CD8-positive, alpha-beta memory T cell (primary cell): ENCODE data around the gene CLSTN1. TPM values are rescaled to one million over a fixed set of nuclear protein-coding genes. Genes with fewer than 3 reads are reported as not detected.
"Not testable (repeated sequence)": the region's sequence is repeated elsewhere in the genome, so short reads cannot be mapped to it uniquely, and the experiment has no call there.

Experiments
- CTCF ChIA-PET: fragments of 350-600 bp; sonication (Branson Sonifier 250); formaldehyde crosslinking; loops from one replicate; lab custom pipeline; 2021; ENCODE audit warnings: antibody characterized with exemption; lab: Charles Lee
- POLR2A ChIA-PET: fragments of 350-600 bp; sonication (Branson Sonifier 250); formaldehyde crosslinking; loops from one replicate; lab custom pipeline; 2021; ENCODE audit warnings: antibody characterized with exemption; lab: Charles Lee
- DNase-seq, 5 donors: peaks; one replicate each; pipeline versions ENCODE4 v3.0.0 to v3.0.0-alpha.2; 2020 to 2022; ENCODE audit warnings: mixed read lengths in 1 of 5
- H3K27ac ChIP-seq: one replicate; pipeline ENCODE4 v1.7.0; 2013; ENCODE audit warnings: low read depth, mild to moderate bottlenecking, low read length, moderate library complexity
- H3K27me3 ChIP-seq: 2 replicates; pipeline ENCODE4 v1.7.0; 2013; ENCODE audit warnings: low read length, mild to moderate bottlenecking; ENCODE audit not compliant: insufficient read depth, poor library complexity, severe bottlenecking
- H3K36me3 ChIP-seq: 2 replicates; pipeline ENCODE4 v1.7.0; 2013; ENCODE audit warnings: mild to moderate bottlenecking, low read length, moderate library complexity; ENCODE audit not compliant: insufficient read depth
- H3K4me1 ChIP-seq: 2 replicates; pipeline ENCODE4 v1.7.0; 2013; ENCODE audit warnings: mild to moderate bottlenecking, low read length, moderate library complexity; ENCODE audit not compliant: insufficient read depth
- H3K4me3 ChIP-seq: 2 replicates; pipeline ENCODE4 v1.7.0; 2013; ENCODE audit warnings: mild to moderate bottlenecking, low read length
- H3K9me3 ChIP-seq: 2 replicates; pipeline ENCODE4 v1.7.0; 2013; ENCODE audit warnings: mild to moderate bottlenecking, low read length
- H3K27ac Mint-ChIP-seq, 8 donors: one replicate each; pipeline ENCODE4 v1.8.0; 2020 to 2021; ENCODE audit warnings: mixed read lengths in 8 of 8, mild to moderate bottlenecking in 6 of 8, inconsistent platforms in 3 of 8, moderate library complexity in 3 of 8
- H3K27me3 Mint-ChIP-seq, 2 donors: one replicate each; pipeline ENCODE4 v1.8.0; 2020 to 2021; ENCODE audit warnings: mixed read lengths in 2 of 2, mild to moderate bottlenecking in 1 of 2, moderate library complexity in 1 of 2
- H3K36me3 Mint-ChIP-seq, 3 donors: one replicate each; pipeline ENCODE4 v1.8.0; 2020 to 2021; ENCODE audit warnings: mixed read lengths in 3 of 3, inconsistent platforms in 1 of 3, mild to moderate bottlenecking in 1 of 3
- H3K4me1 Mint-ChIP-seq, 3 donors: one replicate each; pipeline ENCODE4 v1.8.0; 2020 to 2021; ENCODE audit warnings: mixed read lengths in 3 of 3, inconsistent platforms in 1 of 3, mild to moderate bottlenecking in 1 of 3
- H3K4me3 Mint-ChIP-seq, 7 donors: one replicate each; pipeline ENCODE4 v1.8.0; 2020 to 2021; ENCODE audit warnings: mixed read lengths in 7 of 7, mild to moderate bottlenecking in 6 of 7, moderate library complexity in 4 of 7, inconsistent platforms in 2 of 7
- H3K9me3 Mint-ChIP-seq, 5 donors: one replicate each; pipeline ENCODE4 v1.8.0; 2020 to 2022; ENCODE audit warnings: mixed read lengths in 5 of 5, mild to moderate bottlenecking in 3 of 5, moderate library complexity in 2 of 5, inconsistent platforms in 1 of 5
- polyA plus RNA-seq: library from polyadenylated mRNA; unstranded; fragments of 300-500 nt; fragmentation: Illumina TruSeq; gene quantifications from one replicate; pipeline ENCODE4 v1.2.3, GENCODE V29; 2021
- total RNA-seq, 2 experiments: library from RNA; stranded (reverse); gene quantifications; one replicate each; pipeline ENCODE4 v1.2.3, GENCODE V29; 2021

Gene CLSTN1
- total and polyA plus RNA-seq, 3 experiments from 2014 or later, result 38.4 to 48.2 (median 40.8) TPM

DNA sequence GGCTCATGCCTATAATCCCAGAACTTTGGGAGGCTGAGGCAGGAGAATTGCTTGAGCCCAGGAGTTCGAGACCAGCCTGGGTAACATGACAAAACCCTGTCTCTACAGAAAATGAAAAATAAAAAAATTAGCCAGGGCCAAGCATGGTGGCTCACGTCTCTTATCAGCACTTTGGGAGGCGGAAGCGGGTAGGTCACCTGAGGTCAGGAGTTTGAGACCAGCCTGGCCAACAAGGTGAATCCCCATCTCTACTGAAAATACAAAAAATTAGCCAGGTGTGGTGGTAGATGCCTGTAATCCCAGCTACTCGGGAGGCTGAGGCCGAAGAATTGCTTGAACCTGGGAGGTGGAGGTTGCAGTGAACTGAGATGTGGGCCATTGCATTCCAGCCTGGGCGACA, 111.0 kb downstream of the CLSTN1 start:
- Histone ChIP-seq H3K4me1 (peaks cover 54% of the 10 kb centered on the region), H3K36me3 (peaks cover 29% of the 10 kb centered on the region)
- peak overlapping the region in 6 of 8 donors; percentile 47 to 91 (median 69) for H3K27ac Mint-ChIP-seq
- H3K27ac ChIP-seq, H3K27me3 ChIP-seq, H3K27me3 Mint-ChIP-seq, DNase-seq, H3K4me3 ChIP-seq, H3K4me3 Mint-ChIP-seq, H3K9me3 Mint-ChIP-seq, H3K9me3 ChIP-seq: not testable (repeated sequence)
- ChIA-PET POLR2A (interaction anchor here (5.5 kb wide), 1 partner anchor 60 kb away, joined by 98 read pairs; the partner anchor contains the start of gene PIK3CD), CTCF (interaction anchor here (0.8 to 20.4 kb wide), 4 partner anchors 8 to 85 kb away, joined by 3 to 280 read pairs (median 6); no protein-coding TSS in a partner anchor)
- peaks cover 35 to 70% (median 37%) of the 10 kb centered on the region in 3 donors for H3K4me1 Mint-ChIP-seq
- peaks cover 3 to 70% (median 19%) of the 10 kb centered on the region in 3 donors for H3K36me3 Mint-ChIP-seq

DNA sequence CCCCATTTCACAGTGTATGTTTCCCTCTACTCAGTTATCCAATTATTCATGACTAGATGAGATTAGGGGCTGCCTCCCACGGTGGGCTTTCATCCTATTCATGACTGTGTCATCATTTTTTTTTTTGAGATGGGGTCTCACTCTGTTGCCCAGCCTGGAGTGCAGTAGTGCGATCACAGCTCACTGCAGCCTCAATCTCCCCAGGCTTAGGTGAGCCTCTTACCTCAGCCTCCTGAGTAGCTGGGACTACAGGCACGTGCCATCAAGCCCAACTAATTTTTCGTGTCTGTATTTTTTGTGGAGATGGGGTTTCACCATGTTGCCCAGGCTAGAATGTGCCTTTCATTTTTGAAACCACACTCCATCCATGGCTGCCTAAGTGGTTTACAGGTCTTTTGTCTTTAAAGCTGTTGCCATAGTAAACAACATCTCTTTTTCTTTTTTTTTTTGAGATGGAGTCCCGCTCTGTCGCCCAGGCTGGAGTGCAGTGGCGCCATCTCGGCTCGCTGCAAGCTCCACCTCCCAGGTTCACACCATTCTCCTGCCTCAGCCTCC, 112.2 kb downstream of the CLSTN1 start:
- H3K4me3 Mint-ChIP-seq, result peak overlapping the region in 2 of 7 donors; percentile 23 to 60
- no peak overlapping the region for H3K27ac ChIP-seq
- no peaks in the 10 kb centered on the region for H3K27me3 Mint-ChIP-seq
- H3K27me3 ChIP-seq, result no peaks in the 10 kb centered on the region
- no peak overlapping the region for H3K4me3 ChIP-seq
- H3K36me3 ChIP-seq, result peaks cover 21% of the 10 kb centered on the region
- peaks cover 37 to 71% (median 41%) of the 10 kb centered on the region in 3 donors for H3K4me1 Mint-ChIP-seq
- peaks cover 51% of the 10 kb centered on the region for H3K4me1 ChIP-seq
- POLR2A ChIA-PET, result interaction anchor here (0.7 to 1.2 kb wide), 2 partner anchors 10 to 59 kb away, joined by 3 to 18 read pairs; no protein-coding TSS in a partner anchor
- peaks cover 3 to 65% (median 12%) of the 10 kb centered on the region in 3 donors for H3K36me3 Mint-ChIP-seq
- DNase-seq, result peak in 1 of 5 donors; percentile 50
- peak overlapping the region; percentile 26 to 93 (median 76) for H3K27ac Mint-ChIP-seq
- no peaks in the 10 kb centered on the region for H3K9me3 ChIP-seq
- no peaks in the 10 kb centered on the region for H3K9me3 Mint-ChIP-seq
- CTCF ChIA-PET, result interaction anchor here (0.8 to 20.4 kb wide), 7 partner anchors 9 to 96 kb away, joined by 3 to 280 read pairs (median 4); no protein-coding TSS in a partner anchor

DNA sequence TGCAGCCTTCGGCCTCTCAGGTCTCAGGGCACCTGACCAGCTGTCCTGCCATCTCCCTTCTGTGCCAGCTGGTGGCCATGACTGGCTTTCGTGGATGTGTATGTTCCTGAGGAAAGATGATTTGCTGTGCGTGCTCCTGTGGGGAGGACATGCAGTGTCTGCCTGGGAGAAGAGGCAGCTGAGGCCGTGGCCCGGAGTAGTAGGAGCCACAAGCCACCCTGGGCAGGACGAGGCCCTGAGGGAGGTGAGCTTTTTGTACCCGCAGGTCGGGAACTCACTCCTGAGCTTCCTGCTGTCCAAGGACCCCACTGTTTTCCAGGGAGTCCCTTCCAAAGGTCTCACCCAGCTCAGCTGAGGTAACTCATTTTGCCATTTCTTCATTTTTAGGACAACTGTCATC, 113.7 kb downstream of the CLSTN1 start:
- H3K27ac ChIP-seq, result no peak overlapping the region
- peak overlapping the region in 1 of 7 donors; percentile 34 for H3K4me3 Mint-ChIP-seq

DNA sequence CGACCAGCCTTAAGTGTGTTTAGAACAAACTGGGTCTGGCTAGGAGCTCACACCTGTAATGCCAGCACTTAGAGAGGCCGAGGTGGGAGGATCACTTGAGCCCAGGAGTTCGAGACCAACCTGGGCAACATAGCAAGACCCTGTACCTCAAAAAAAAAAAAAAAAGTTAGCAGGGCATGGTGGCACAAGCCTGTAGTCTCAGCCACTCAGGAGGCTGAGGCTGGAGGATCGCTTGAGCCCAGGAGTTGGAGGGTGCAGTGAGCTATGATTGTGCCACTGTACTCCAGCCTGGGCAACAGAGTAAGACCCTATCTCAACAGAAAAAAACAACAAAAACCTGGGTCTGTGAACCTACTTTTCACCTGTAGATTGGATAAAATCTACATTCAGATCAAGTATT, 117.6 kb downstream of the CLSTN1 start:
- Histone ChIP-seq H3K36me3 (peaks cover 10% of the 10 kb centered on the region), H3K27ac (no peak overlapping the region), H3K27me3 (no peaks in the 10 kb centered on the region), H3K4me3 (no peak overlapping the region), H3K9me3 (no peaks in the 10 kb centered on the region), H3K4me1 (peaks cover 46% of the 10 kb centered on the region)
- POLR2A ChIA-PET, result no interaction called here
- Mint-ChIP-seq H3K27ac (peak overlapping the region in 6 of 8 donors; percentile 14 to 71 (median 60)), H3K4me1 (peaks cover 55 to 79% (median 59%) of the 10 kb centered on the region in 3 donors), H3K27me3 (no peaks in the 10 kb centered on the region), H3K36me3 (peaks cover 3 to 57% (median 11%) of the 10 kb centered on the region in 3 donors), H3K4me3 (peak overlapping the region in 1 of 7 donors; percentile 41), H3K9me3 (no peaks in the 10 kb centered on the region)
- DNase-seq, result no peak
- CTCF ChIA-PET, result interaction anchor here (1.2 to 1.3 kb wide), 2 partner anchors 9 to 79 kb away, joined by 3 to 4 read pairs; no protein-coding TSS in a partner anchor

More for the DNA sequence above, 113.7 kb downstream of the CLSTN1 start:
- H3K4me1 ChIP-seq, result peaks cover 48% of the 10 kb centered on the region
- H3K36me3 Mint-ChIP-seq, result peaks cover 3 to 61% (median 10%) of the 10 kb centered on the region in 3 donors
- ChIA-PET POLR2A (no interaction called here), CTCF (interaction anchor here (1.2 to 2.6 kb wide), 3 partner anchors 11 to 83 kb away, joined by 3 to 13 read pairs (median 8); no protein-coding TSS in a partner anchor)
- H3K9me3 ChIP-seq, result no peaks in the 10 kb centered on the region
- no peak overlapping the region for H3K4me3 ChIP-seq
- no peaks in the 10 kb centered on the region for H3K27me3 ChIP-seq
- no peaks in the 10 kb centered on the region for H3K27me3 Mint-ChIP-seq
- H3K4me1 Mint-ChIP-seq, result peaks cover 41 to 77% (median 48%) of the 10 kb centered on the region in 3 donors
- peak overlapping the region in 6 of 8 donors; percentile 53 to 88 (median 79) for H3K27ac Mint-ChIP-seq
- no peak for DNase-seq
- peaks cover 16% of the 10 kb centered on the region for H3K36me3 ChIP-seq
- no peaks in the 10 kb centered on the region for H3K9me3 Mint-ChIP-seq

DNA sequence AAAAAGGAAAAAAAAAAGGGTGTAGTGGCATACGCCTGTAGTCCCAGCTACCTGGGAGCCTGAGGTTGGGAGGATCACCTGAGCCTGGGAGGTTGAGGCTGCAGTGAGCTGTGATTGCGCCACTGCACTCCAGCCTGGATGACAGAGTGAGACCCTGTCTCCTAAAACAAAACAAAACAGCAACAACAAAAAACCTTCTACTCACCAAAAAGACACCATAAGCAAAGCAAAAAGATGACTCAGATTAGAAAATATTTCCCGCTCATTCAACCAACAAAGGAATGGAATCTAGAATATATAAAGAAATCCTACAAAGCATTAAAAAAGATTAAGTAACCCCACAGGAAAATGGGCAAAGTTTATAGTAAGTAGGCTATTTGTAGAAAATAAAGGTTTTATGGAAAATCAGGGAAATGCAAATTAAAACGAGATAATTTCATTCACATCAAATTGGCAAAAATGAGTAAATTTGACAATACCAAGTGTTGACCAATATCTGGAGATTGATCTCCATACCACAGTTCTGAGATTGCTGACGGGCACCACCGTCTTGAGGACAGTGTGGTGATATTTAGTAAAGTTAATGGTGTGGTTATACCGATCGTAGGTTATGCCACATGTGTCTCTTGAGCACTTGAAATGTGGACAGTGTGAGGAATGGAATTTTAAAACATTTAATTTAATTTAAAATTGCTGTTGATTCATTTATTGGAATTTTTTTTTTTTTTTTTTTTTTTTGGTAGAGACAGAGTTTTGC, 118.2 kb downstream of the CLSTN1 start:
- H3K27ac Mint-ChIP-seq, result peak overlapping the region; percentile 20 to 93 (median 79)
- peak overlapping the region in 6 of 7 donors; percentile 21 to 73 (median 52) for H3K4me3 Mint-ChIP-seq
- H3K27me3 ChIP-seq, result no peaks in the 10 kb centered on the region
- ChIA-PET CTCF (interaction anchor here (1.3 to 1.6 kb wide), 2 partner anchors 16 to 79 kb away, joined by 3 to 6 read pairs; no protein-coding TSS in a partner anchor), POLR2A (interaction anchor here (0.6 to 1.0 kb wide), 3 partner anchors 8 to 535 kb away, joined by 3 to 7 read pairs (median 7); no protein-coding TSS in a partner anchor)
- H3K27me3 Mint-ChIP-seq, result no peaks in the 10 kb centered on the region
- H3K4me1 ChIP-seq, result peaks cover 46% of the 10 kb centered on the region
- H3K9me3 Mint-ChIP-seq, result no peaks in the 10 kb centered on the region
- peaks cover 9 to 58% (median 16%) of the 10 kb centered on the region in 3 donors for H3K36me3 Mint-ChIP-seq
- no peak overlapping the region for H3K4me3 ChIP-seq
- no peak overlapping the region for H3K27ac ChIP-seq
- peaks cover 62 to 80% (median 65%) of the 10 kb centered on the region in 3 donors for H3K4me1 Mint-ChIP-seq
- peaks cover 10% of the 10 kb centered on the region for H3K36me3 ChIP-seq
- no peak for DNase-seq
- H3K9me3 ChIP-seq, result no peaks in the 10 kb centered on the region

DNA sequence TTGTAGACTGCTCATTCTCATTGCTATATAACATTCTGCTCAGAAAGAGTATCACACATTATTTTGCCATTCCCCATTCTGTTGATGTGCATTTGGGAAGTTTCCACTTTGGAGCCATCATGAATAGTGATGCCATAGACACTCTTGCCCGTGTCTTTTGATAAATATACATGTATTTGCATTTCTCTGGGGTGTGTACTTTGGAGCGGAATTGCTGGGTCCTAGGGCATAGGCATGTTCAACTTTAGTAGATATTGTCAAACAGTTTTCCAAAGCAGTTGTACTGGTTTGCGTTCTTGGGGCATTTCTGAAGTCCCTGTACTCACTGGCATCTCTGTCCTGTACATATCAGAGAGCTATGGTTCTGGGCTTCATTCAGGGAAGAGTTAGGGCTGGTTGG, 120.1 kb downstream of the CLSTN1 start:
- DNase-seq, result no peak
- no peak overlapping the region for H3K4me3 ChIP-seq
- H3K27me3 Mint-ChIP-seq, result peaks cover 0 to 1% of the 10 kb centered on the region in 2 donors
- H3K4me1 Mint-ChIP-seq, result peaks cover 62 to 87% (median 78%) of the 10 kb centered on the region in 3 donors
- no peak overlapping the region for H3K27ac ChIP-seq
- ChIA-PET POLR2A (interaction anchor here (0.9 kb wide), 1 partner anchor 75 kb away, joined by 3 read pairs; no protein-coding TSS in a partner anchor), CTCF (interaction anchor here (1.2 to 3.4 kb wide), 8 partner anchors 8 to 77 kb away, joined by 3 to 35 read pairs (median 6); no protein-coding TSS in a partner anchor)
- peak overlapping the region; percentile 68 to 91 (median 78) for H3K27ac Mint-ChIP-seq
- no peaks in the 10 kb centered on the region for H3K27me3 ChIP-seq
- H3K4me3 Mint-ChIP-seq, result peak overlapping the region; percentile 14 to 77 (median 37)
- no peaks in the 10 kb centered on the region for H3K9me3 ChIP-seq
- H3K36me3 Mint-ChIP-seq, result peaks cover 6 to 60% (median 13%) of the 10 kb centered on the region in 3 donors
- H3K36me3 ChIP-seq, result peaks cover 4% of the 10 kb centered on the region
- H3K9me3 Mint-ChIP-seq, result no peaks in the 10 kb centered on the region
- peaks cover 49% of the 10 kb centered on the region for H3K4me1 ChIP-seq

DNA sequence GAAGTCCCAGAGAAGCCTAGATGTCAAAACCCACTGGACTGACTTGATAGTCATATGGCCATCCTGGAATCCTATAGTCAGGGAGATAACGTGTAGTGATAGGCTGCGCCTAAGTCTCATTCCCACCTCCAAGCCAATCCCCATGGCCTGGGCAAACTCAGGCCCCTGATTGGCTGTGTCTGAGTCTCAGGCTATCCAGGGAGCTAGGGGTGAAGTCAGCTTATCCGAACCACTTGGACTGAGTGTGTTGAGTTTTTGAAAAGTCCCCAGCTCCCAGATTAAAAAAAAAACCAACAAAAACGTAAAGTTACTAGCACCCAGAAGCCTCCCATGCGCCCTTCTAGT, 120.6 kb downstream of the CLSTN1 start:
- Histone ChIP-seq H3K27me3 (no peaks in the 10 kb centered on the region), H3K4me1 (peaks cover 53% of the 10 kb centered on the region), H3K9me3 (no peaks in the 10 kb centered on the region), H3K4me3 (no peak overlapping the region), H3K36me3 (peaks cover 4% of the 10 kb centered on the region), H3K27ac (no peak overlapping the region)
- POLR2A ChIA-PET, result interaction anchor here (0.6 to 1.6 kb wide), 2 partner anchors 10 to 12 kb away, joined by 4 read pairs; no protein-coding TSS in a partner anchor
- no peak for DNase-seq
- H3K9me3 Mint-ChIP-seq, result no peaks in the 10 kb centered on the region
- H3K4me3 Mint-ChIP-seq, result peak overlapping the region in 6 of 7 donors; percentile 14 to 77 (median 37)
- H3K36me3 Mint-ChIP-seq, result peaks cover 6 to 64% (median 16%) of the 10 kb centered on the region in 3 donors
- peaks cover 0 to 1% of the 10 kb centered on the region in 2 donors for H3K27me3 Mint-ChIP-seq
- H3K4me1 Mint-ChIP-seq, result peaks cover 66 to 90% (median 83%) of the 10 kb centered on the region in 3 donors
- CTCF ChIA-PET, result interaction anchor here (0.8 to 3.4 kb wide), 12 partner anchors 8 to 76 kb away, joined by 3 to 35 read pairs (median 5); no protein-coding TSS in a partner anchor
- H3K27ac Mint-ChIP-seq, result peak overlapping the region in 7 of 8 donors; percentile 68 to 91 (median 79)
